ENCODE data around the gene P2RY2. TPM values are rescaled to one million over a fixed set of nuclear protein-coding genes. Genes with fewer than 3 reads are reported as not detected.

Gene P2RY2
- total RNA-seq, 2 donors from 2014 or later: 9.5 to 14.7 TPM

DNA sequence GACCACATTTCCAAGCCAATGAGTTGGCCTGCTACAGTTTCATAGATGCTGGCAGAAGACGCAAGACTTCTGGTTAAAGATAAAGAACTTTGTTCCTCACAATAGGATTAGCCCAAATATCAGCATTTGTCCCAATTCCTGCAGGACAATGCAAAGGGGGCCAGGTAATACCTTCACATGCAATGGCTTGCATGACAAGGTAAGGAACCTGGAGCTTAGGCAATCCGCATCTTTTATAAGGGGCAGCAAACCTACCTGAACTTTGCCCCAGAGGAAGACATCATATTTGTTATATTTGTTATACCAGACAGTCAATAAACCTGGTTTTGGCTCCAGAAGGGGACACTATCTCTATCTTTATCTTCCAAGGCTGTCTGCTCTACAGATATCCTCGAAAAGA lies 59.4 kb downstream of the P2RY2 start:
- no peaks in the 10 kb centered on the region for H3K9me3 ChIP-seq
- no peak overlapping the region for H3K27ac ChIP-seq
- H3K4me1 ChIP-seq: peaks cover 0 to 13% of the 10 kb centered on the region in 2 donors
- TF ChIP-seq, protein P1, sequence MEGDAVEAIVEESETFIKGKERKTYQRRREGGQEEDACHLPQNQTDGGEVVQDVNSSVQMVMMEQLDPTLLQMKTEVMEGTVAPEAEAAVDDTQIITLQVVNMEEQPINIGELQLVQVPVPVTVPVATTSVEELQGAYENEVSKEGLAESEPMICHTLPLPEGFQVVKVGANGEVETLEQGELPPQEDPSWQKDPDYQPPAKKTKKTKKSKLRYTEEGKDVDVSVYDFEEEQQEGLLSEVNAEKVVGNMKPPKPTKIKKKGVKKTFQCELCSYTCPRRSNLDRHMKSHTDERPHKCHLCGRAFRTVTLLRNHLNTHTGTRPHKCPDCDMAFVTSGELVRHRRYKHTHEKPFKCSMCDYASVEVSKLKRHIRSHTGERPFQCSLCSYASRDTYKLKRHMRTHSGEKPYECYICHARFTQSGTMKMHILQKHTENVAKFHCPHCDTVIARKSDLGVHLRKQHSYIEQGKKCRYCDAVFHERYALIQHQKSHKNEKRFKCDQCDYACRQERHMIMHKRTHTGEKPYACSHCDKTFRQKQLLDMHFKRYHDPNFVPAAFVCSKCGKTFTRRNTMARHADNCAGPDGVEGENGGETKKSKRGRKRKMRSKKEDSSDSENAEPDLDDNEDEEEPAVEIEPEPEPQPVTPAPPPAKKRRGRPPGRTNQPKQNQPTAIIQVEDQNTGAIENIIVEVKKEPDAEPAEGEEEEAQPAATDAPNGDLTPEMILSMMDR (IDR thresholded peaks at IDR 0.05): no peak
- no peak overlapping the region for H3K4me3 ChIP-seq
- H3K36me3 ChIP-seq: no peaks in the 10 kb centered on the region
- no peaks in the 10 kb centered on the region for H3K27me3 ChIP-seq
- DNase-seq (ENCODE audit: low spot score): no peak

DNA sequence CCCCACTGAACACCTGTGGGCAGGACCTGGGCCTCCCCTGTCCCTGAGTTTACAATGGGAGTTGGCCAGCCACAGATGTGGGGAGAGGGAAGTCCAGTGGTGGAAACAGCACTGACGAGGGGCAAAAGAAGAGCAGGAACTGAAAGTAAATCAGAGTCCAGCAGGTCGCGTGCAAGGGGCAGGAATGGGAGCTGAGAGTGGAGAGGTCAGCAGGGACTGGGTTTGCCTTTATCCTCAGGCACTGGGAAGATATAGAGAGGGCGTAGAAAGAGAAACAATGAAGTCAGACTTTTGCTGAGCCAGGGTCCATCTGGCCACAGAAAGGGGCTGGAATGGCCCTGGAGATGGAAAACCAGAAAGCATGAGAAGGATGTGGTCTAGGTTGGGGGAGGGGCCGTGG lies 62.5 kb downstream of the P2RY2 start:
- Histone ChIP-seq H3K27ac (peak overlapping the region in 1 of 2 donors; percentile 27), H3K27me3 (no peaks in the 10 kb centered on the region), H3K4me3 (no peak overlapping the region), H3K9me3 (no peaks in the 10 kb centered on the region), H3K4me1 (no peaks in the 10 kb centered on the region), H3K36me3 (no peaks in the 10 kb centered on the region)
- TF ChIP-seq, protein P1 (IDR thresholded peaks at IDR 0.05): no peak
- DNase-seq (ENCODE audit: low spot score): no peak

DNA sequence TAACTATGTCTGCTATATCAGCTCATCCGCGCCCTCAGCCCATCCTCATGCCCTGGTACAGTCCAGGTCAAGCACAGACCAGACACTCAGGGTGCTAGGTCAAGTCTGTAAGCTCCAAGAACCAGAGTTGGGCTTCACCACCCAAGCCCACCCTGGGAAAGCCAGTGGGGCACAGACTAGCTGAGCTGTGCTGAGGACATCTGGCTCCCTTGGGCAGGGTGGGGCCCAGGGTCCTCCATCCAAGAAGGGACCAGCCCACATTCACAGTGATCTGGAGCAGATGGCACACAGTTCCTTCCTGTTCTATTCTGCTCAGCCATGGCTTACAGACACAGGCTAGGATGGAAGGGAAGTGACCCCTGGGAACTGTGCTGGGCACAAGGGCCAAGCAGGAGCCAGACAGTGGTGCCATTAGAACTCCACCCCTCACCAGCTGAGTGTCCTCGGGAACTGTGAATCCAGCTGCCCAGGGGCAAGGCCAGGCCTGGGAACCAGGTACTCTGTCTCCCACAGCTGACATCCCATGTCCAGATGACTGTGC lies 63.2 kb downstream of the P2RY2 start:
- no peaks in the 10 kb centered on the region for H3K36me3 ChIP-seq
- H3K27me3 ChIP-seq: no peaks in the 10 kb centered on the region
- TF ChIP-seq, protein P1 (IDR thresholded peaks at IDR 0.05): no peak
- H3K9me3 ChIP-seq: no peaks in the 10 kb centered on the region
- DNase-seq (ENCODE audit: low spot score): no peak
- no peaks in the 10 kb centered on the region for H3K4me1 ChIP-seq
- H3K27ac ChIP-seq: peak overlapping the region in 1 of 2 donors; percentile 27
- H3K4me3 ChIP-seq: no peak overlapping the region

DNA sequence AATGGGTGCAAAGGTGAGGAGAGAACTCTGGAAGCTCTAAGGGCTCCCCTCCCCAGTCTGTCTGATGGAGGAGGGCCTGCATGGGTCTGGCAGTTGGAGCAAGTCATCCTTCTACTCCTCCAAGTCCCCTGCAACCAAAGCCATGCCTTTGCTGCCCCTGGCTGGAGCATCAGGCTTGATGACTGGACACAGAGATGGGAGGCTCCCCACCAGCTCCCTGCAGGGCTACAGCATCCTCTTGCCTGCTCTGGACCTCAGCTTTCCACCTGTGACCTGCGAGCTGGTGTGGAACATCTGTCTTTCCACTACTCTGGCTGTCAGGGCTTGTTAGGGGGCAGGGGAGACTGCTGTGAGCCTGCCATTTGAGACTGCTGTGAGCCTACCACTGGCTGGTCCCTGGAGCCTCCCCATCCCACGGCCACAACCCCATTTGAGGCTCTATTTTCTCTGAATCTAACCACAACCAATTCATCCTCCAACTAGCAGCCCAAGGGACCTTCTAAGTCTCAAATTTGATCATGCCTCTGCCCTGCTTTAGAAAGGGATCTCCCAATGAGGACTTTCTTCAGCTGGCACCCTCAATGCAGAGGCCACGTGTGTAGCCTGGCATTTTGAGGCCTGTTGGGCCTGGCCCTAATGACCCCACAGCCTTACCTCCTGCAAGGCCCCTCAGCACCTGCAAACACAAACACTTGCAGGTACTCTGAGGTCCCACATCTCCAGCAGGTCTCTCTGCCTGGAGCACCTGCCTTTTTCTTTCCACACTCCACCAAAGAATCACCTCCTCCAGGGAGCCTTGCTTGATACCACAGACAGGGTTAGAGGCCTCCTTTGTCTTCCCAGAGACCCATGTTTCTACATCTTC lies 63.9 kb downstream of the P2RY2 start:
- no peaks in the 10 kb centered on the region for H3K27me3 ChIP-seq
- TF ChIP-seq, protein P1 (IDR thresholded peaks at IDR 0.05): no peak
- no peaks in the 10 kb centered on the region for H3K36me3 ChIP-seq
- H3K9me3 ChIP-seq: no peaks in the 10 kb centered on the region
- DNase-seq (ENCODE audit: low spot score): no peak
- H3K4me1 ChIP-seq: no peaks in the 10 kb centered on the region
- H3K4me3 ChIP-seq: no peak overlapping the region
- H3K27ac ChIP-seq: no peak overlapping the region

DNA sequence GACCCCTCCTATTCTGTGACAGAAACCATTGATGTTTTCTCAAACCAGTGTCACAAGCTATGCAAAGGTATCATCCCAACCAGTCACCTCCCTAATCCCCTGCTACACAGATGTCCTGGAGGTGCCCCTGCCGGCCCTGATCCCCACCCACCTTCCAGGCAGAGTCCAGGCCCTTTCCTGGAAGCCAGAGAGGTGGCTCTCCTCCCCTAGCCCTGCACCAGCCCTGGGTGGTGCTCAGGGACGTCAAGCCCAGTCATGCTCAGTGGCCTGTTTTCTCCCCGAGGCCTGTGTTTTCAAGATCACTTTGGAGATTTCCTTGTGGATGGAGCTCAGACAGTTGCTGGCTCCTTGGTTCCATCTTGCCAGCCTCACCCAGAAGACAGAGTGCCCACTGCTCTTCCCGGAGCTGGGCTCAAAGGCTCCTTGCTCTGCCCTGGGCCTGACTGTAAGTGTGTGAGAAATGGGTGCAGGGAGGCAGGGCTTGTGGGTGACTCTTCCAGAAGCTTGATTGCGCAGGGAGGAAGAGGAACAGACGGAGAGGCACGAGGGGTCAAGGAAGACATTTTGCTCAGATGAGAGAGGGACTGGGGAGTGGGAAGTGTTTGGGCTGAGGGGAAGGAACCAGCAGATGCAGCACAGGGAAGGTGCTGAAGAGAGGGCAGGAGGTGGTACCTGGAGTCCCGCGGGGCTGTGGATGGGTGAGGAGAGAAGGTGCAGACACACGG lies 65.4 kb downstream of the P2RY2 start:
- Histone ChIP-seq H3K9me3 (no peaks in the 10 kb centered on the region), H3K4me1 (peaks cover 0 to 14% of the 10 kb centered on the region in 2 donors), H3K27ac (no peak overlapping the region), H3K27me3 (no peaks in the 10 kb centered on the region), H3K4me3 (no peak overlapping the region), H3K36me3 (no peaks in the 10 kb centered on the region)
- no peak for DNase-seq (ENCODE audit: low spot score)
- TF ChIP-seq, protein P1 (IDR thresholded peaks at IDR 0.05): no peak

Measured in right atrium auricular region (tissue), 2 donors.